ENCODE data around the gene ACAA1. TPM values are rescaled to one million over a fixed set of nuclear protein-coding genes. Genes with fewer than 3 reads are reported as not detected.

The ACAA1 gene
- total and polyA plus RNA-seq, 2 experiments from 2014 or later = 21.4 to 26.6 TPM

DNA sequence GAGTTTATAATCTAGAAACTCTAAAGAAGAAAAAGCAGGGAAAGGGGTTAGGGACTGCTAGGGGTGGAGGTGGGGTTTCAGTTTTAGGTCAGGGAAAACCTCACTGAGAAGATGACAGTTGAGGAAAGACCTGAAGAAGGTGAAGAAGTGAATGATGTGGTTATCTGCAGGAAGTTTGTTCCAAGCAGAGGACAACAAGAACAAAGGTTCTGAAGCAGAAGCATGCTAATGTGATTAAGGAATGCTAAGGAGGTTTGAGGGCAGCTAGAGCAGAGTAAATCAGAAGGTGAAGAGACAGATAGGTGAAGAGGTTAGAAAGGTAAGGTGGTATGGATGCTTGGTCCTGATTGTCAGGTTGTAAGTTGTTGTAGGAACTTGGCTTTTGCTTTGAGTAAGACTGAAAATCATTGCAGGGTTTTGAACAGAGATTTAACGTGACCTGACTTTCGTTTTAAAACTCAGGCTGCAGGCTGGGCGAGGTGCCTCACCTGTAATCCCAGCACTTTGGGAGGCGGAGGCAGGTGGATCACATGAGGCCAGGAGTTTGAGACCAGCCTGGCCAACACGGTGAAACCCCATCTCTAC lies 37.0 kb upstream of the ACAA1 start:
- no peak overlapping the region for H3K4me3 ChIP-seq
- no peaks in the 10 kb centered on the region for H3K9me2 ChIP-seq (ENCODE audit: insufficient read depth)
- TF ChIP-seq ZNF331 (CRISPR knock-in tag; IDR thresholded peaks at IDR 0.05; ENCODE audit: low read depth) (no peak), EZH2 (IDR thresholded peaks at IDR 0.05; ENCODE audit: low read depth, unreplicated experiment) (no peak), CTCF (conservative IDR thresholded peaks at IDR 0.05; ENCODE audit: low read depth in 2 of 2) (no peak), POLR2AphosphoS5 (IDR thresholded peaks at IDR 0.05; ENCODE audit: low read depth) (no peak)
- peaks cover 54% of the 10 kb centered on the region for H4K20me1 ChIP-seq (replicated peaks; ENCODE audit: insufficient read depth)
- H3K36me3 ChIP-seq (ENCODE audit: insufficient read depth) = no peaks in the 10 kb centered on the region
- no peak overlapping the region for H3K27ac ChIP-seq (ENCODE audit: low read depth)
- peaks cover 100% of the 10 kb centered on the region for H3K79me2 ChIP-seq (replicated peaks; ENCODE audit: insufficient read depth)
- no peaks in the 10 kb centered on the region for H3K36me3 Mint-ChIP-seq (ENCODE audit: low read depth)
- H3F3A ChIP-seq (replicated peaks; ENCODE audit: low read depth) = no peaks in the 10 kb centered on the region
- H3K4me1 Mint-ChIP-seq = peaks cover 30% of the 10 kb centered on the region
- peak overlapping the region; percentile 22; the same call in 1 of the 2 replicates for H3K27ac Mint-ChIP-seq
- H2AFZ ChIP-seq = no peak overlapping the region
- peak; percentile 66 for ATAC-seq
- peak; percentile 26 for DNase-seq (ENCODE audit: low spot score)
- peak overlapping the region; percentile 25; the same call in 1 of the 2 replicates for H3K4me2 ChIP-seq
- H3K27me3 Mint-ChIP-seq (ENCODE audit: insufficient read depth, low read depth, poor library complexity) = peaks cover 3% of the 10 kb centered on the region
- H3K27me3 ChIP-seq (ENCODE audit: insufficient read depth) = no peaks in the 10 kb centered on the region
- no peaks in the 10 kb centered on the region for H3K9me3 Mint-ChIP-seq
- H3K4me1 ChIP-seq (ENCODE audit: insufficient read depth) = peaks cover 17% of the 10 kb centered on the region
- H3K4me3 Mint-ChIP-seq = no peak overlapping the region

DNA sequence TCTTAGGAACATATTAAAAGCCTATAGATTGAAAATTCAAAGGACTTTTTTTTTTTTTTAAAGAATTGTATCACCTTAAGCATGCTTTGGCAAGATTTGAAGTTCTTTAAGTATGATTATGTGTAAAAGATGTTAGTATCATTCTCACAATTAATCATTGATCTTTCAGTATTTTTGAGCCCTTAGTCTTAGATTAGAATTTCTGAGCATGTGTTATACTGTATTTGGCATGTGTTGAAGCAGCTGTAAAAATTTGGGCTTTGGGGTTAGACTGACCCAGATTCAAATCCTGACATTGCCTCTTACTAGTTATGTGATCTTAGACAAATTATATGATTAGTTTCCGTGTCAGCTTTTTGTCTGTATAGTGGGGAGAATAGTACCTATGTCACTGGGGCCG lies 34.7 kb upstream of the ACAA1 start:
- no peaks in the 10 kb centered on the region for H3F3A ChIP-seq (replicated peaks; ENCODE audit: low read depth)
- no peaks in the 10 kb centered on the region for H3K27me3 ChIP-seq (ENCODE audit: insufficient read depth)
- DNase-seq (ENCODE audit: low spot score) (no peak), ATAC-seq (no peak)
- peaks cover 100% of the 10 kb centered on the region for H3K79me2 ChIP-seq (replicated peaks; ENCODE audit: insufficient read depth)
- H4K20me1 ChIP-seq (replicated peaks; ENCODE audit: insufficient read depth) = peaks cover 77% of the 10 kb centered on the region
- Mint-ChIP-seq H3K27ac (no peak overlapping the region), H3K27me3 (ENCODE audit: insufficient read depth, low read depth, poor library complexity) (peaks cover 7% of the 10 kb centered on the region), H3K4me3 (no peak overlapping the region), H3K9me3 (no peaks in the 10 kb centered on the region), H3K4me1 (peaks cover 37% of the 10 kb centered on the region), H3K36me3 (ENCODE audit: low read depth) (no peaks in the 10 kb centered on the region)
- H3K9me2 ChIP-seq (ENCODE audit: insufficient read depth) = no peaks in the 10 kb centered on the region
- no peak overlapping the region for H3K4me2 ChIP-seq
- H3K27ac ChIP-seq (ENCODE audit: low read depth) = no peak overlapping the region
- peaks cover 28% of the 10 kb centered on the region for H3K4me1 ChIP-seq (ENCODE audit: insufficient read depth)
- no peak overlapping the region for H2AFZ ChIP-seq
- TF ChIP-seq NANOG (IDR thresholded peaks at IDR 0.05; ENCODE audit: borderline replicate concordance) = no peak
- no peaks in the 10 kb centered on the region for H3K36me3 ChIP-seq (ENCODE audit: insufficient read depth)
- H3K4me3 ChIP-seq = no peak overlapping the region

GRCh38 chr3:38170722-38171121 lies 33.8 kb upstream of the ACAA1 start:
- DNase-seq (ENCODE audit: low spot score) (no peak), ATAC-seq (no peak)
- Mint-ChIP-seq H3K27ac (peak overlapping the region; percentile 66; the same call in 1 of the 2 replicates), H3K9me3 (no peaks in the 10 kb centered on the region), H3K4me1 (peaks cover 40% of the 10 kb centered on the region), H3K27me3 (ENCODE audit: insufficient read depth, low read depth, poor library complexity) (peaks cover 13% of the 10 kb centered on the region), H3K4me3 (no peak overlapping the region), H3K36me3 (ENCODE audit: low read depth) (0 out of 3 replicates have a peak, but pooled peaks cover 4% of the 10 kb centered on the region)
- H3K4me1 ChIP-seq (ENCODE audit: insufficient read depth) = peaks cover 28% of the 10 kb centered on the region
- H2AFZ ChIP-seq = no peak overlapping the region
- no peak overlapping the region for H3K4me3 ChIP-seq
- no peak overlapping the region for H3K4me2 ChIP-seq
- TF ChIP-seq STAT1 (IDR thresholded peaks at IDR 0.05; ENCODE audit: unreplicated experiment) = no peak
- no peak for TF ChIP-seq EZH2 (IDR thresholded peaks at IDR 0.05; ENCODE audit: low read depth, unreplicated experiment)
- TF ChIP-seq CREB1 (CRISPR knock-in tag; IDR thresholded peaks at IDR 0.05; ENCODE audit: low read depth) = no peak
- no peak for TF ChIP-seq ZNF331 (CRISPR knock-in tag; IDR thresholded peaks at IDR 0.05; ENCODE audit: low read depth)
- TF ChIP-seq EZH2phosphoT487 (IDR thresholded peaks at IDR 0.05; ENCODE audit: unreplicated experiment) = no peak
- TF ChIP-seq NANOG (IDR thresholded peaks at IDR 0.05; ENCODE audit: borderline replicate concordance) = no peak
- H3K27ac ChIP-seq (ENCODE audit: low read depth) = no peak overlapping the region
- no peaks in the 10 kb centered on the region for H3K9me2 ChIP-seq (ENCODE audit: insufficient read depth)
- H3K36me3 ChIP-seq (ENCODE audit: insufficient read depth) = no peaks in the 10 kb centered on the region
- peaks cover 100% of the 10 kb centered on the region for H3K79me2 ChIP-seq (replicated peaks; ENCODE audit: insufficient read depth)
- no peaks in the 10 kb centered on the region for H3K27me3 ChIP-seq (ENCODE audit: insufficient read depth)
- H3F3A ChIP-seq (replicated peaks; ENCODE audit: low read depth) = no peaks in the 10 kb centered on the region
- H4K20me1 ChIP-seq (replicated peaks; ENCODE audit: insufficient read depth) = peaks cover 77% of the 10 kb centered on the region

Data from GM23338 (cell line).